ENCODE results near the gene OPCML. TPM values are rescaled to one million over a fixed set of nuclear protein-coding genes. Genes with fewer than 3 reads are reported as not detected.

The OPCML gene
- total RNA-seq, 1 experiment from 2014 or later, result 0.58 TPM

GRCh38 chr11:133216813-133217212 is 315.5 kb downstream of the OPCML start:
- Histone ChIP-seq H3K36me3 (no peaks in the 10 kb centered on the region), H3K9me3 (replicated peaks) (no peaks in the 10 kb centered on the region), H3K27ac (no peak overlapping the region), H3K4me1 (replicated peaks) (no peaks in the 10 kb centered on the region), H3K4me3 (no peak overlapping the region), H3K27me3 (replicated peaks) (no peaks in the 10 kb centered on the region)
- DNase-seq (ENCODE audit: low read depth in 1 of 2, low spot score in 2 of 2), result no peak

- Histone ChIP-seq H3K9me3 (replicated peaks) (no peaks in the 10 kb centered on the region), H3K27ac (no peak overlapping the region), H3K4me3 (no peak overlapping the region), H3K4me1 (replicated peaks) (no peaks in the 10 kb centered on the region), H3K27me3 (replicated peaks) (no peaks in the 10 kb centered on the region), H3K36me3 (no peaks in the 10 kb centered on the region)
- no peak for DNase-seq (ENCODE audit: low read depth in 1 of 2, low spot score in 2 of 2)
Observed at GRCh38 chr11:133215596-133216230, 316.6 kb downstream of the OPCML start.

- Histone ChIP-seq H3K27ac (no peak overlapping the region), H3K36me3 (no peaks in the 10 kb centered on the region), H3K9me3 (replicated peaks) (no peaks in the 10 kb centered on the region), H3K4me1 (replicated peaks) (no peaks in the 10 kb centered on the region), H3K4me3 (no peak overlapping the region), H3K27me3 (replicated peaks) (no peaks in the 10 kb centered on the region)
- no peak for DNase-seq (ENCODE audit: low read depth in 1 of 2, low spot score in 2 of 2)
Observed at GRCh38 chr11:133214646-133215045, 317.7 kb downstream of the OPCML start.

- Histone ChIP-seq H3K4me1 (replicated peaks) (no peaks in the 10 kb centered on the region), H3K36me3 (no peaks in the 10 kb centered on the region), H3K27me3 (replicated peaks) (no peaks in the 10 kb centered on the region), H3K27ac (no peak overlapping the region), H3K4me3 (no peak overlapping the region), H3K9me3 (replicated peaks) (no peaks in the 10 kb centered on the region)
- no peak for DNase-seq (ENCODE audit: low read depth in 1 of 2, low spot score in 2 of 2)
Observed at GRCh38 chr11:133212201-133212600, 320.1 kb downstream of the OPCML start.

DNA sequence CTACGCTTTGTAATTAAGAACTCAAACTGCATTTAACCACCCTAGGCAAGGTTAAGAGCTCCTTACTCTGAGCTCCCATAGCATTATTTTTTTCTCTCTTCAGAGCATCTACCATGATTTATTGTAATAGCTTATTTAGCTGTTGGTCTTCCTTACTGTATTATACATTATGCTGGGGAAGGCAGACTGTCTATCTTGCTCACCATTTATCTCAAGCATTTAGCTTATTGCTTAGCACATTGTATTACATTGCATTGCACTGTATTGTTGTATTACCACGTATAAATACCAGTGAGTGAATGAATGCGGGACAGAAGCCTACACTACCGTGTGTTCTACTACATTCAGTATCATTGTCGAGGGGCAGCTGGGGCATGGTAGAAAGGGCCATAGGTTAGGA is 324.3 kb downstream of the OPCML start:
- H3K4me1 ChIP-seq (replicated peaks), result no peaks in the 10 kb centered on the region
- no peak overlapping the region for H3K4me3 ChIP-seq
- no peaks in the 10 kb centered on the region for H3K27me3 ChIP-seq (replicated peaks)
- H3K36me3 ChIP-seq, result no peaks in the 10 kb centered on the region
- DNase-seq (ENCODE audit: low read depth in 1 of 2, low spot score in 2 of 2), result no peak
- no peaks in the 10 kb centered on the region for H3K9me3 ChIP-seq (replicated peaks)
- H3K27ac ChIP-seq, result no peak overlapping the region

DNA sequence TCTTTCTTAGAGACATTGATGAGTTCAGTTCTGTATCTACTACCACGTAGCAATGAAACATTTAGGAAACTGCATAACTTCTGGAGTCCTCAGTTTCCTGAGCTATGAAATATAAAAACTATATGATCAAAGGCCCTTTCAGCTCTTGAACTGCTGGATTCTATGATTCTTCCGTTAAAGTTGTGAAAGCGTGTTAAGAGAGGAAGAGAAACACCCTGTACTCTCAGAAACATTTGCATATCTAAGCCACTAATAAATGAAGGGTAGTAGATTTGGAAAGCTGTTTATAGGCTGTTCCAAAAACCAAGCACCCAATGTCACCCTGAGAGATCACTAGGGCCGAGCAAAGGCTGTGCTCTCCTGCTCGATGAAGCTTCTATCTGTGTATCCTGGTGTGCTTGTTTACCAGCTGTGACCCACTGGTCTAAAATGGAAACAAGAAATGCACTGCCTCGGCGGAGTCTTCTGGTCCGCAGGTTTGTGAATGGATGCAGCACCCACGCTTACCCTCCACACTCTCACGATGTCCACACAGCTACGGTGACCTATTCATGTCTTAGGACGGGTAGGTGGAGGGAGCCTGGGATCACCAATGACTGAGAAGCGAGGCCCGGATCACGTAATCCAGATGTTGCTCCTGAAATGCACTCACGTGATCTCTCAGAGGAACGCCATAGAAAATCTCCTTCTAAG is 325.8 kb downstream of the OPCML start:
- Histone ChIP-seq H3K4me1 (replicated peaks) (no peaks in the 10 kb centered on the region), H3K9me3 (replicated peaks) (no peaks in the 10 kb centered on the region), H3K27me3 (replicated peaks) (no peaks in the 10 kb centered on the region), H3K27ac (no peak overlapping the region), H3K4me3 (no peak overlapping the region), H3K36me3 (no peaks in the 10 kb centered on the region)
- DNase-seq (ENCODE audit: low read depth in 1 of 2, low spot score in 2 of 2), result no peak

GRCh38 chr11:133204158-133204557 is 328.1 kb downstream of the OPCML start:
- H3K9me3 ChIP-seq (replicated peaks), result no peaks in the 10 kb centered on the region
- no peaks in the 10 kb centered on the region for H3K27me3 ChIP-seq (replicated peaks)
- no peak for DNase-seq (ENCODE audit: low read depth in 1 of 2, low spot score in 2 of 2)
- H3K4me1 ChIP-seq (replicated peaks), result no peaks in the 10 kb centered on the region
- H3K27ac ChIP-seq, result no peak overlapping the region
- no peak overlapping the region for H3K4me3 ChIP-seq
- H3K36me3 ChIP-seq, result no peaks in the 10 kb centered on the region

GRCh38 chr11:133202816-133203215 is 329.5 kb downstream of the OPCML start:
- H3K9me3 ChIP-seq (replicated peaks), result no peaks in the 10 kb centered on the region
- H3K27me3 ChIP-seq (replicated peaks), result no peaks in the 10 kb centered on the region
- no peak overlapping the region for H3K4me3 ChIP-seq
- DNase-seq (ENCODE audit: low read depth in 1 of 2, low spot score in 2 of 2), result no peak
- no peaks in the 10 kb centered on the region for H3K4me1 ChIP-seq (replicated peaks)
- H3K27ac ChIP-seq, result no peak overlapping the region
- H3K36me3 ChIP-seq, result no peaks in the 10 kb centered on the region

DNA sequence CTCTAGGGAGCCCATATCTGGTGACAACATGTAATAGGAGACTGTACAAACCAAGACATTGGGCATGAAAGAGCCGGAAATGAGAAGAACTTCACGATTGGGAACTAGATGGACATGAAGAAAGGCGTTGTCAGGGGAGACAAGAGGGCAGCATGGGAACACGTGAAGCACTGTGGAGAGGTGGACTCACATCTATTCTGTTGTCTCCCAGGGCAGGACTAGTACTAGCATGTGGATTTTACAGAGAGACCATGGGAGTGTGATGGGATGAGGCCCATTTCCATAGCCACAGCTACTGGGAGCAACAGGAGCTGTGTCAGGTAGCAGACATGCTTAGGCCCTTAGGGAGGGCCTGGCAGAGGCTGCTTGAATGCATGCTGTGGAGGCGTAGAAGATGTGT is 333.9 kb downstream of the OPCML start:
- no peak for DNase-seq (ENCODE audit: low read depth in 1 of 2, low spot score in 2 of 2)
- Histone ChIP-seq H3K4me1 (replicated peaks) (no peaks in the 10 kb centered on the region), H3K27ac (no peak overlapping the region), H3K27me3 (replicated peaks) (no peaks in the 10 kb centered on the region), H3K36me3 (no peaks in the 10 kb centered on the region), H3K4me3 (no peak overlapping the region), H3K9me3 (replicated peaks) (no peaks in the 10 kb centered on the region)

DNA sequence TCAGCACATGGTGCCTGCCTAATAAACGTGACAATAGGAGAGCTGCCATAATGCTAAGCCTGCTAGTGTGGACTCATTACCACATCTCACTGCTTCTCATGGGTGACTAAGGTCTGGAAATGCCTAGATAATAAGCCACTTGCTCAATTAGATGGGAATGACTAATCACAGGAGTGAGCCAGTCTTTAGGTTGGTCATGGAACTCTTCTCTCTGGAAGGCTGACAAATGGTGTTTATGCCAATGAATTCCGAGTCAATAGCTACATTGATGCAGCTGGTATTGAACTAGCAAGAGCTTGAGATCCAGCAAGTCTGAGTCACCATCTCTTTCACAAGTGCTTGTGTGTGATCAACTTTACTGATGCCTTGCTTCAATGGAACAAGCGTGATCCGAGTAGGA is 334.9 kb downstream of the OPCML start:
- Histone ChIP-seq H3K9me3 (replicated peaks) (no peaks in the 10 kb centered on the region), H3K36me3 (no peaks in the 10 kb centered on the region), H3K4me3 (no peak overlapping the region), H3K27me3 (replicated peaks) (no peaks in the 10 kb centered on the region), H3K4me1 (replicated peaks) (no peaks in the 10 kb centered on the region), H3K27ac (no peak overlapping the region)
- DNase-seq (ENCODE audit: low read depth in 1 of 2, low spot score in 2 of 2), result no peak

DNA sequence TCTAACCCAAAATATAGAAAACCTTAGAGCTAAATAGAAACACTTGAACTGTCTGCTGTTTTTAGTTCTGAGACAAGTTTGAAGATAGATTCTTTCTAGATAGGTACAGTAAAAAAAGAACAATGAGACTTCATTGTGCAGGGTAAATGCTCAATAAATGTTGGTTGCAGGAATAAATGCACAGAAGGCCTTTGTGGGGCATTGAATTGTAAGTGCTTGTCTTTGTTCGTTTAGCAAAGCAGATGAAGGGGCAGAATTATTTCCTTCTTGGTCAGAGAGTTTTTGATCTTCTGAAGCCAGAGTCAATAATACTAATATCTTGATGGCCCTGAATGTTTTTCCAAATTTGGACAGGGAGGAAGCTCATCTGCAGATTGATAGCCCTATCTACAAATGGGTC is 340.4 kb downstream of the OPCML start:
- Histone ChIP-seq H3K27me3 (replicated peaks) (no peaks in the 10 kb centered on the region), H3K9me3 (replicated peaks) (no peaks in the 10 kb centered on the region), H3K27ac (no peak overlapping the region), H3K4me3 (no peak overlapping the region), H3K4me1 (replicated peaks) (no peaks in the 10 kb centered on the region), H3K36me3 (no peaks in the 10 kb centered on the region)
- no peak for DNase-seq (ENCODE audit: low read depth in 1 of 2, low spot score in 2 of 2)

GRCh38 chr11:133181667-133182066 is 350.6 kb downstream of the OPCML start:
- Histone ChIP-seq H3K4me1 (replicated peaks) (no peaks in the 10 kb centered on the region), H3K27me3 (replicated peaks) (no peaks in the 10 kb centered on the region), H3K27ac (no peak overlapping the region), H3K36me3 (no peaks in the 10 kb centered on the region), H3K9me3 (replicated peaks) (no peaks in the 10 kb centered on the region), H3K4me3 (no peak overlapping the region)
- DNase-seq (ENCODE audit: low read depth in 1 of 2, low spot score in 2 of 2), result no peak

- no peak for DNase-seq (ENCODE audit: low read depth in 1 of 2, low spot score in 2 of 2)
- H3K27ac ChIP-seq, result no peak overlapping the region
- no peaks in the 10 kb centered on the region for H3K9me3 ChIP-seq (replicated peaks)
- H3K27me3 ChIP-seq (replicated peaks), result no peaks in the 10 kb centered on the region
- H3K4me3 ChIP-seq, result no peak overlapping the region
- H3K4me1 ChIP-seq (replicated peaks), result no peaks in the 10 kb centered on the region
- H3K36me3 ChIP-seq, result no peaks in the 10 kb centered on the region
Observed at GRCh38 chr11:133181066-133181465, 351.2 kb downstream of the OPCML start.

DNA sequence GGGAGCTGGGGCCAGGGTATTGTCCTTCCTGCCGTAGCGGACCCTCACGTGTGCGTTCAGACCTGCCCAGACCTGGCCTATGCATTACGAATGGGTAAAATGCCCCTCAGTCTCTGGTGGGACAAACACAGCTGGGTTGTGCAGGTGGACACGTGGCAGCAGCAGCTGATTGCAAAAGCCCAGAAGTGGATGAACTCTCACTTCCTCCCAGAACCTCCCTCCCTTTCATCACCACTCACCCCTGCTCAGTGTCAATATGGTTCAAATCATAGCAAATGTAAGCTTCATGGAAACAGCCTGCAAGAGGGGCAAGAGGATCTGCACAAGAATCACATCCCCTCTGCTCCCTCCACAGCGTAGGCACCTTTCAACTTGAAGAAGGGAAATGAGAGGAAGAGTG is 352.1 kb downstream of the OPCML start:
- no peak for DNase-seq (ENCODE audit: low read depth in 1 of 2, low spot score in 2 of 2)
- Histone ChIP-seq H3K27ac (no peak overlapping the region), H3K9me3 (replicated peaks) (no peaks in the 10 kb centered on the region), H3K4me3 (no peak overlapping the region), H3K36me3 (no peaks in the 10 kb centered on the region), H3K27me3 (replicated peaks) (no peaks in the 10 kb centered on the region), H3K4me1 (replicated peaks) (no peaks in the 10 kb centered on the region)

- no peak for DNase-seq (ENCODE audit: low read depth in 1 of 2, low spot score in 2 of 2)
- H3K4me1 ChIP-seq (replicated peaks), result no peaks in the 10 kb centered on the region
- no peaks in the 10 kb centered on the region for H3K27me3 ChIP-seq (replicated peaks)
- no peaks in the 10 kb centered on the region for H3K36me3 ChIP-seq
- no peaks in the 10 kb centered on the region for H3K9me3 ChIP-seq (replicated peaks)
- no peak overlapping the region for H3K27ac ChIP-seq
- no peak overlapping the region for H3K4me3 ChIP-seq
Observed at GRCh38 chr11:133176748-133177147, 355.6 kb downstream of the OPCML start.
